ENCODE measurements around the gene PLIN4. TPM values are rescaled to one million over a fixed set of nuclear protein-coding genes. Genes with fewer than 3 reads are reported as not detected.

PLIN4 gene
- total and polyA plus RNA-seq, 2 donors (not counting 3 experiments of a cell fraction or from before 2014, with no cell fraction given), result 0.01 TPM; not detected in 1

DNA sequence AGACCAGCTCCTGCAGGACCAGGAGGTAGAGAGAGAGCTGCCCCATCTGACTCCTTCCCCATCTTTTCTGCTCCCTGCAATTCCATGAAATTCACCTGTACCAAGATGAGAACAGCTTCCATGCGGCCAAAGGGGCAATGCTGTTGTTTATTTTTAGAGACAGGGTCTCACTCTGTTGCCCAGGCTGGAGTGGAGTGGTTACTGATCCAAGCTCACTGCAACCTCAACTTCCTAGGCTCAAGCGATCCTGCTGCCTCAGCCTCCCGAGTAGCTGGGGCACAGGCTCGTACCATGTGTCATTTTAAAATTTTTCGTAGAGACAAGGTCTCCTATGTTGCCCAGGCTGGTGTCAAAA, 3.6 kb upstream of the PLIN4 start:
- Histone ChIP-seq H3K9ac (replicated peaks; ENCODE audit: extremely low read depth, insufficient read depth, low read length) (no peak overlapping the region), H4K20me1 (replicated peaks; ENCODE audit: control insufficient read depth, extremely low read depth, insufficient read depth, low read length) (no peaks in the 10 kb centered on the region), H3K4me3 (replicated peaks in 1 of 3; ENCODE audit: insufficient read depth in 1 of 3, low read depth in 1 of 3, low read length in 3 of 3) (no peak overlapping the region), H3K9me3 (replicated peaks; ENCODE audit: control insufficient read depth, insufficient read depth, low read length) (no peaks in the 10 kb centered on the region), H3K36me3 (ENCODE audit: control insufficient read depth in 2 of 2, extremely low read depth in 1 of 2, insufficient read depth in 2 of 2, low read length in 2 of 2) (no peaks in the 10 kb centered on the region), H3K27ac (ENCODE audit: insufficient read depth, low read depth, low read length) (no peak overlapping the region), H2AFZ (ENCODE audit: low read depth, low read length) (no peak overlapping the region), H3K79me2 (ENCODE audit: control insufficient read depth, insufficient read depth, low read length) (no peaks in the 10 kb centered on the region), H3K27me3 (ENCODE audit: control insufficient read depth in 2 of 2, insufficient read depth in 2 of 2, low read length in 2 of 2) (no peaks in the 10 kb centered on the region), H3K9me1 (replicated peaks; ENCODE audit: control insufficient read depth, extremely low read depth, insufficient read depth, low read length) (no peaks in the 10 kb centered on the region), H3K4me1 (ENCODE audit: control insufficient read depth, extremely low read depth, insufficient read depth, low read length) (no peaks in the 10 kb centered on the region), H3K4me2 (ENCODE audit: insufficient read depth, low read length) (no peak overlapping the region)
- intact Hi-C loops (cut with micrococcal nuclease), result no loop called here
- no TSS peak for BruUV-seq (replicated peaks)
- dilution Hi-C loops (cut with MboI; ENCODE audit: extremely low pct_ligation_motif_present, low sequenced_read_pairs), result no loop called here
- no peak for FAIRE-seq
- CTCF ChIA-PET, result interaction anchor here (2.0 to 2.1 kb wide), 2 partner anchors 114 to 255 kb away, joined by 4 to 15 read pairs; no protein-coding TSS in a partner anchor
- TF ChIP-seq FOS (IDR thresholded peaks at IDR 0.05; ENCODE audit: borderline replicate concordance, insufficient read depth, low read length) (no peak), POLR2A (IDR thresholded peaks at IDR 0.05; ENCODE audit: low read depth, low read length) (no peak), EZH2 (IDR thresholded peaks at IDR 0.05; ENCODE audit: borderline replicate concordance, low read depth, low read length, severe bottlenecking) (no peak), MYC (IDR thresholded peaks at IDR 0.05; ENCODE audit: low read depth, low read length) (no peak), POLR2AphosphoS5 (IDR thresholded peaks at IDR 0.05; ENCODE audit: insufficient read depth, low read depth, low read length) (no peak), JUN (IDR thresholded peaks at IDR 0.05; ENCODE audit: borderline replicate concordance, insufficient read depth, insufficient read length, low read depth) (no peak), GATA2 (IDR thresholded peaks at IDR 0.05; ENCODE audit: insufficient read depth, insufficient read length, low read depth, low read length) (no peak)
- TF ChIP-seq, protein P1, sequence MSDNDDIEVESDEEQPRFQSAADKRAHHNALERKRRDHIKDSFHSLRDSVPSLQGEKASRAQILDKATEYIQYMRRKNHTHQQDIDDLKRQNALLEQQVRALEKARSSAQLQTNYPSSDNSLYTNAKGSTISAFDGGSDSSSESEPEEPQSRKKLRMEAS (IDR thresholded peaks at IDR 0.05; ENCODE audit: insufficient read depth, insufficient read length), result no peak
- TF ChIP-seq, protein P2, sequence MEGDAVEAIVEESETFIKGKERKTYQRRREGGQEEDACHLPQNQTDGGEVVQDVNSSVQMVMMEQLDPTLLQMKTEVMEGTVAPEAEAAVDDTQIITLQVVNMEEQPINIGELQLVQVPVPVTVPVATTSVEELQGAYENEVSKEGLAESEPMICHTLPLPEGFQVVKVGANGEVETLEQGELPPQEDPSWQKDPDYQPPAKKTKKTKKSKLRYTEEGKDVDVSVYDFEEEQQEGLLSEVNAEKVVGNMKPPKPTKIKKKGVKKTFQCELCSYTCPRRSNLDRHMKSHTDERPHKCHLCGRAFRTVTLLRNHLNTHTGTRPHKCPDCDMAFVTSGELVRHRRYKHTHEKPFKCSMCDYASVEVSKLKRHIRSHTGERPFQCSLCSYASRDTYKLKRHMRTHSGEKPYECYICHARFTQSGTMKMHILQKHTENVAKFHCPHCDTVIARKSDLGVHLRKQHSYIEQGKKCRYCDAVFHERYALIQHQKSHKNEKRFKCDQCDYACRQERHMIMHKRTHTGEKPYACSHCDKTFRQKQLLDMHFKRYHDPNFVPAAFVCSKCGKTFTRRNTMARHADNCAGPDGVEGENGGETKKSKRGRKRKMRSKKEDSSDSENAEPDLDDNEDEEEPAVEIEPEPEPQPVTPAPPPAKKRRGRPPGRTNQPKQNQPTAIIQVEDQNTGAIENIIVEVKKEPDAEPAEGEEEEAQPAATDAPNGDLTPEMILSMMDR (IDR thresholded peaks at IDR 0.05; ENCODE audit: extremely low read depth in 1 of 2, insufficient read depth in 1 of 2, low read depth in 1 of 2, low read length in 2 of 2), result no peak
- DNase-seq (ENCODE audit: low read depth, low spot score), result no peak
- POLR2A ChIA-PET, result no interaction called here
